ENCODE results near the gene TEX9. TPM values are rescaled to one million over a fixed set of nuclear protein-coding genes. Genes with fewer than 3 reads are reported as not detected.

The TEX9 gene
- total RNA-seq, 1 donor from 2014 or later: 10.3 TPM

- Histone ChIP-seq H3K79me2 (ENCODE audit: insufficient read depth, low read length) (no peaks in the 10 kb centered on the region), H3K9ac (ENCODE audit: low read length) (no peak overlapping the region), H3K36me3 (ENCODE audit: insufficient read depth, low read length) (no peaks in the 10 kb centered on the region), H2AFZ (ENCODE audit: low read depth, low read length) (no peak overlapping the region), H3K27ac (ENCODE audit: low read depth, low read length) (no peak overlapping the region), H3K27me3 (ENCODE audit: insufficient read depth, low read length) (no peaks in the 10 kb centered on the region), H3K4me2 (ENCODE audit: low read length) (no peak overlapping the region), H3K4me3 (ENCODE audit: insufficient read depth, low read depth, low read length) (no peak overlapping the region), H3K4me1 (ENCODE audit: insufficient read depth, low read length) (no peaks in the 10 kb centered on the region), H3K9me3 (ENCODE audit: insufficient read depth, low read depth, low read length) (no peaks in the 10 kb centered on the region), H4K20me1 (ENCODE audit: insufficient read depth, low read length) (no peaks in the 10 kb centered on the region)
- Mint-ChIP-seq H3K9me3 (ENCODE audit: unreplicated experiment) (peaks cover 3% of the 10 kb centered on the region), H3K4me1 (ENCODE audit: low read depth, unreplicated experiment) (no peaks in the 10 kb centered on the region), H3K27ac (ENCODE audit: unreplicated experiment) (no peak overlapping the region), H3K4me3 (ENCODE audit: unreplicated experiment) (no peak overlapping the region), H3K36me3 (ENCODE audit: low read depth, unreplicated experiment) (peaks cover 4% of the 10 kb centered on the region), H3K27me3 (ENCODE audit: low read depth, unreplicated experiment) (no peaks in the 10 kb centered on the region)
- no peak for TF ChIP-seq CTCF (IDR thresholded peaks at IDR 0.05; ENCODE audit: insufficient read depth, low read depth, low read length)
- no peak for TF ChIP-seq EZH2 (IDR thresholded peaks at IDR 0.05; ENCODE audit: insufficient read depth, low read length)
- DNase-seq (ENCODE audit: low read depth) (no peak), FAIRE-seq (no peak)
Measured at GRCh38 chr15:56383010-56383409, 17.8 kb downstream of the TEX9 start.

DNA sequence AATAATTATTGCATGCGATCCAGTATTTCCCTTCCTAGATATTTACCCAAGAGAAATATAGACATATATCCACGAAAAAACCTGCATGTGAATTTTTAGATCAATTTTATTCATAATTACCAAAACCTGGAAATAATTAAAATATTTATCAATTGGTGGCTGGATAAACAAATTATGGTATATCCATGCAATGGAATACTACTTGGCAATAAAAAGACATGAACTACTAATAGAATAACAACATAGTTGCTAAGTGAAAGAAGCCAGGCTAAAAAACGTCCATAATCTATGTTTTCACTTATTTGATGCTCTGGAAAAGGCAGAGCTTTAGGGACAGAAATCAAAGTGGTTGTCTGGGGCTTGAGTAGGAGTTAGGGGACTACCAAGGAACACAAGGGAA, 20.7 kb downstream of the TEX9 start:
- TF ChIP-seq EZH2 (IDR thresholded peaks at IDR 0.05; ENCODE audit: insufficient read depth, low read length): no peak
- TF ChIP-seq CTCF (IDR thresholded peaks at IDR 0.05; ENCODE audit: insufficient read depth, low read depth, low read length): no peak
- H2AFZ ChIP-seq (ENCODE audit: low read depth, low read length): no peak overlapping the region
- no peak overlapping the region for H3K4me2 ChIP-seq (ENCODE audit: low read length)
- H3K4me3 Mint-ChIP-seq (ENCODE audit: unreplicated experiment): no peak overlapping the region
- FAIRE-seq (no peak), DNase-seq (ENCODE audit: low read depth) (no peak)
- no peaks in the 10 kb centered on the region for H4K20me1 ChIP-seq (ENCODE audit: insufficient read depth, low read length)
- H3K79me2 ChIP-seq (ENCODE audit: insufficient read depth, low read length): no peaks in the 10 kb centered on the region
- no peak overlapping the region for H3K27ac Mint-ChIP-seq (ENCODE audit: unreplicated experiment)
- H3K36me3 Mint-ChIP-seq (ENCODE audit: low read depth, unreplicated experiment): peaks cover 4% of the 10 kb centered on the region
- H3K4me1 Mint-ChIP-seq (ENCODE audit: low read depth, unreplicated experiment): peaks cover 8% of the 10 kb centered on the region
- no peak overlapping the region for H3K9ac ChIP-seq (ENCODE audit: low read length)
- H3K4me3 ChIP-seq (ENCODE audit: insufficient read depth, low read depth, low read length): no peak overlapping the region
- no peaks in the 10 kb centered on the region for H3K4me1 ChIP-seq (ENCODE audit: insufficient read depth, low read length)
- H3K27me3 ChIP-seq (ENCODE audit: insufficient read depth, low read length): no peaks in the 10 kb centered on the region
- no peaks in the 10 kb centered on the region for H3K27me3 Mint-ChIP-seq (ENCODE audit: low read depth, unreplicated experiment)
- no peaks in the 10 kb centered on the region for H3K9me3 ChIP-seq (ENCODE audit: insufficient read depth, low read depth, low read length)
- H3K27ac ChIP-seq (ENCODE audit: low read depth, low read length): no peak overlapping the region
- no peaks in the 10 kb centered on the region for H3K9me3 Mint-ChIP-seq (ENCODE audit: unreplicated experiment)
- H3K36me3 ChIP-seq (ENCODE audit: insufficient read depth, low read length): no peaks in the 10 kb centered on the region

DNA sequence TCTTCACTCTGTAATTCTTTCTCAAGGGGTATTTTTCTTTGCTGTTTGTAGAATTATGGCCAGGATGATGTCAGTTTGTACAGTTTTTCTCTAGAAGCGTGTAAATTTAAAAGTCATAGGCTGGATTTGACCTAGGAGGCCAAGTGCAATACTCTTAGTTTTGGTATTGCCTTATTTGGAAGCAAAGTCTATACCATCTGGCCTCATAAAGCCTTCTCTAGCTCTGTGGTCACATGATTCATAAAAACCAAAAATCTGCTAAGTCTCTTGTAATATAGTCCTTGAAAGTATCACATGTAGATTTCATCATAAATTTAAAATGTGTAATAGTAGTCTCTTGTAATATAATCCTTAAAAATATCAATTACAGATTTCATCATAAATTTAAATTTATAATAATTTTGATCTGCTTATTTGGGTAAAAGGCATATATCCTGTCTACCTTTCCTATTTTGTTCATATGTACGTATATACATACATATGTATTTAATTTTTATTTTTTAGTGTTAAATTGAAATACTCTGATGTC, 25.6 kb downstream of the TEX9 start:
- peak; percentile 3 for DNase-seq (ENCODE audit: low read depth)
- Histone ChIP-seq H3K9ac (ENCODE audit: low read length) (no peak overlapping the region), H3K4me2 (ENCODE audit: low read length) (no peak overlapping the region), H3K9me3 (ENCODE audit: insufficient read depth, low read depth, low read length) (no peaks in the 10 kb centered on the region), H3K36me3 (ENCODE audit: insufficient read depth, low read length) (no peaks in the 10 kb centered on the region), H2AFZ (ENCODE audit: low read depth, low read length) (no peak overlapping the region), H4K20me1 (ENCODE audit: insufficient read depth, low read length) (no peaks in the 10 kb centered on the region), H3K27me3 (ENCODE audit: insufficient read depth, low read length) (no peaks in the 10 kb centered on the region), H3K4me3 (ENCODE audit: insufficient read depth, low read depth, low read length) (no peak overlapping the region), H3K27ac (ENCODE audit: low read depth, low read length) (no peak overlapping the region), H3K79me2 (ENCODE audit: insufficient read depth, low read length) (no peaks in the 10 kb centered on the region), H3K4me1 (ENCODE audit: insufficient read depth, low read length) (no peaks in the 10 kb centered on the region)
- Mint-ChIP-seq H3K4me3 (ENCODE audit: unreplicated experiment) (no peak overlapping the region), H3K27me3 (ENCODE audit: low read depth, unreplicated experiment) (no peaks in the 10 kb centered on the region), H3K4me1 (ENCODE audit: low read depth, unreplicated experiment) (peaks cover 8% of the 10 kb centered on the region), H3K27ac (ENCODE audit: unreplicated experiment) (no peak overlapping the region), H3K36me3 (ENCODE audit: low read depth, unreplicated experiment) (no peaks in the 10 kb centered on the region), H3K9me3 (ENCODE audit: unreplicated experiment) (no peaks in the 10 kb centered on the region)
- TF ChIP-seq EZH2 (IDR thresholded peaks at IDR 0.05; ENCODE audit: insufficient read depth, low read length): no peak
- no peak for TF ChIP-seq CTCF (IDR thresholded peaks at IDR 0.05; ENCODE audit: insufficient read depth, low read depth, low read length)
- no peak for FAIRE-seq

Measured in astrocyte (in vitro differentiated cells and primary cell).